Neural cell (in vitro differentiated cells): ENCODE measurements around the gene TMEM35B.

Experiments
- EZH2 ChIP-seq: fragments of 200-600, 300-800 bp; shearing (Covaris generic), sonication (generic); IDR thresholded peaks from 2 replicates; pipeline ENCODE4 v1.6.1; 2014; ENCODE audit warnings: antibody characterized with exemption, low read length, borderline replicate concordance, mild to moderate bottlenecking; ENCODE audit not compliant: insufficient read depth, poor library complexity, severe bottlenecking
- POLR2AphosphoS5 ChIP-seq: IDR thresholded peaks from 2 replicates; pipeline ENCODE4 v1.6.1; 2012
- TF ChIP-seq, protein P1 (sequence below): fragments of 450-650 bp; IDR thresholded peaks from 2 replicates; pipeline ENCODE4 v1.5.1; 2014; ENCODE audit warnings: antibody characterized with exemption, mild to moderate bottlenecking, moderate library complexity; ENCODE audit not compliant: poor library complexity, severe bottlenecking
- TF ChIP-seq, protein P2 (sequence below): IDR thresholded peaks from 2 replicates; pipeline ENCODE4 v1.6.1; 2012; ENCODE audit warnings: borderline replicate concordance

DNA sequence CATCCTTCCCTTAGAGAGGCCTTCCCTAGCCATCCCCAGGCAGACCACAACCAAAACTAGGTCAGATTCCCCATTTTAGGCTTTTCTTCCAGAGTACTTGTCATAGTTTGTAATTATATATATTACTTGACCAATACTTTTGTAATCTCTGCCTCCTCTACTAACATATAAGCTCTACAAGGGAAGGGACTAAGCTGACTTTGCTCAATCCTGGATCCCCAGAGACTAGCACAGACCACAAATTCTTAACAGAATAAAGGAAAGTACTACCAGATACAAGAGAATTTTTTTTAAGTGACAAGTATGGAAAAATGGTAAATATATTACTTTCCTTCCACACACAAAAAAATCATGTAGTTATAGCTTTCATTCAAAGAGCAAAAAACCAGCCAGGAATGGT, 44.6 kb upstream of the TMEM35B start:
- TF ChIP-seq POLR2AphosphoS5: no peak
- TF ChIP-seq, protein P1, sequence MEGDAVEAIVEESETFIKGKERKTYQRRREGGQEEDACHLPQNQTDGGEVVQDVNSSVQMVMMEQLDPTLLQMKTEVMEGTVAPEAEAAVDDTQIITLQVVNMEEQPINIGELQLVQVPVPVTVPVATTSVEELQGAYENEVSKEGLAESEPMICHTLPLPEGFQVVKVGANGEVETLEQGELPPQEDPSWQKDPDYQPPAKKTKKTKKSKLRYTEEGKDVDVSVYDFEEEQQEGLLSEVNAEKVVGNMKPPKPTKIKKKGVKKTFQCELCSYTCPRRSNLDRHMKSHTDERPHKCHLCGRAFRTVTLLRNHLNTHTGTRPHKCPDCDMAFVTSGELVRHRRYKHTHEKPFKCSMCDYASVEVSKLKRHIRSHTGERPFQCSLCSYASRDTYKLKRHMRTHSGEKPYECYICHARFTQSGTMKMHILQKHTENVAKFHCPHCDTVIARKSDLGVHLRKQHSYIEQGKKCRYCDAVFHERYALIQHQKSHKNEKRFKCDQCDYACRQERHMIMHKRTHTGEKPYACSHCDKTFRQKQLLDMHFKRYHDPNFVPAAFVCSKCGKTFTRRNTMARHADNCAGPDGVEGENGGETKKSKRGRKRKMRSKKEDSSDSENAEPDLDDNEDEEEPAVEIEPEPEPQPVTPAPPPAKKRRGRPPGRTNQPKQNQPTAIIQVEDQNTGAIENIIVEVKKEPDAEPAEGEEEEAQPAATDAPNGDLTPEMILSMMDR: no peak
- TF ChIP-seq, protein P2, sequence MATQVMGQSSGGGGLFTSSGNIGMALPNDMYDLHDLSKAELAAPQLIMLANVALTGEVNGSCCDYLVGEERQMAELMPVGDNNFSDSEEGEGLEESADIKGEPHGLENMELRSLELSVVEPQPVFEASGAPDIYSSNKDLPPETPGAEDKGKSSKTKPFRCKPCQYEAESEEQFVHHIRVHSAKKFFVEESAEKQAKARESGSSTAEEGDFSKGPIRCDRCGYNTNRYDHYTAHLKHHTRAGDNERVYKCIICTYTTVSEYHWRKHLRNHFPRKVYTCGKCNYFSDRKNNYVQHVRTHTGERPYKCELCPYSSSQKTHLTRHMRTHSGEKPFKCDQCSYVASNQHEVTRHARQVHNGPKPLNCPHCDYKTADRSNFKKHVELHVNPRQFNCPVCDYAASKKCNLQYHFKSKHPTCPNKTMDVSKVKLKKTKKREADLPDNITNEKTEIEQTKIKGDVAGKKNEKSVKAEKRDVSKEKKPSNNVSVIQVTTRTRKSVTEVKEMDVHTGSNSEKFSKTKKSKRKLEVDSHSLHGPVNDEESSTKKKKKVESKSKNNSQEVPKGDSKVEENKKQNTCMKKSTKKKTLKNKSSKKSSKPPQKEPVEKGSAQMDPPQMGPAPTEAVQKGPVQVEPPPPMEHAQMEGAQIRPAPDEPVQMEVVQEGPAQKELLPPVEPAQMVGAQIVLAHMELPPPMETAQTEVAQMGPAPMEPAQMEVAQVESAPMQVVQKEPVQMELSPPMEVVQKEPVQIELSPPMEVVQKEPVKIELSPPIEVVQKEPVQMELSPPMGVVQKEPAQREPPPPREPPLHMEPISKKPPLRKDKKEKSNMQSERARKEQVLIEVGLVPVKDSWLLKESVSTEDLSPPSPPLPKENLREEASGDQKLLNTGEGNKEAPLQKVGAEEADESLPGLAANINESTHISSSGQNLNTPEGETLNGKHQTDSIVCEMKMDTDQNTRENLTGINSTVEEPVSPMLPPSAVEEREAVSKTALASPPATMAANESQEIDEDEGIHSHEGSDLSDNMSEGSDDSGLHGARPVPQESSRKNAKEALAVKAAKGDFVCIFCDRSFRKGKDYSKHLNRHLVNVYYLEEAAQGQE: no peak
- TF ChIP-seq EZH2: no peak
